GM12892 (cell line): ENCODE measurements around the gene AP1G2.

ENCODE experiments used
- POLR2A ChIP-seq: IDR thresholded peaks from 2 replicates; pipeline ENCODE4 v1.6.1; 2011; ENCODE audit warnings: low read depth, low read length, control low read depth
- POLR2AphosphoS5 ChIP-seq: IDR thresholded peaks from 2 replicates; pipeline ENCODE4 v1.6.1; 2011; ENCODE audit warnings: low read depth, low read length, control low read depth
- TAF1 ChIP-seq: IDR thresholded peaks from 2 replicates; pipeline ENCODE4 v1.6.1; 2011; ENCODE audit warnings: low read depth, mild to moderate bottlenecking, control low read depth, low read length, borderline replicate concordance

DNA sequence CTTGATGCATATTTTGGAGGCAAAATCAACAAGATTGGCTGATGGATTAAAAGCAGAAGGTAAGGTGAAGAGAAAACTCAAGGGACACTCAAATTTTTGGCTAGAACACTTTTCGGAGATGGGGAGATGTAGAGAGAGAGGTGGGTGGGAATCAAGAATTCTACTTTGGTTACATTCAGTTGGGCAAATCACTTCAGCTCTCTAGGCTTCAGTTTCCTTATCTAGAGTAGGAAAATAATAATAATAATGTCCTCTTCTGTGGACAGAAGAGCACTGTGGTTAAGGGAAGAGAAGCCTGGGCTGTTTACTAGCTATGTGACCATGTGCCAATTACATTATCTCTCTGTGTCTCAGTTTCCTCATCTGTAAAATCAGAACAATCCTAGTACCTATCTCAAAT is 45.2 kb upstream of the AP1G2 start:
- no peak for TF ChIP-seq POLR2AphosphoS5
- no peak for TF ChIP-seq TAF1
- no peak for TF ChIP-seq POLR2A
